Nucleus accumbens (tissue), 56 donors: Measurements from ENCODE around the gene TTC16.

ENCODE experiments used
- DNase-seq, 56 donors: peaks; one replicate each; lab custom pipeline; 2025; lab: John Stamatoyannopoulos, UW

TTC16 gene

DNA sequence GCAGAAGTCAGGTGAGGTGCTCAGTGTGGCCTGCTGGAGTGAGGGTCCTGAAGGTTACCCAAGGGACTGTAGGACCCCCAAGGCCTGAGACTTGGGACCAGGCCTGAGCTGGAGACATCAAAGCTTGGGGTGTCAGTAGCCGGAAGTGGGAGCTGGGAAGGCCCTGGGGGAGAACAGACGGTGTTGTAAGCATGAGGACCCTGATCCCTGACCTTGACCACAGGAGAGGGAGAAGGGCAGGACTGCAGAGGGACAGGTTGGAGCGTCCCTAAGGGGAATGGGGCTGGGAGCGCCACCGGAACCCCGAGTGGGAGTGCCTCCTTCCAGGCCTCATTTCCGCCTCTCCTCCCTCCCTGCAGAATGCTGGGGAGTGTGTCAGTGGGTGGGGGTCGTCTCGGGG lies 533 bp downstream of the TTC16 start:
- DNase-seq: no peak

- DNase-seq: peak in 4 of 56 donors; percentile 6 to 36 (median 24)
These were observed 1.9 kb downstream of the TTC16 start for GRCh38 chr9:127717766-127718165.

DNA sequence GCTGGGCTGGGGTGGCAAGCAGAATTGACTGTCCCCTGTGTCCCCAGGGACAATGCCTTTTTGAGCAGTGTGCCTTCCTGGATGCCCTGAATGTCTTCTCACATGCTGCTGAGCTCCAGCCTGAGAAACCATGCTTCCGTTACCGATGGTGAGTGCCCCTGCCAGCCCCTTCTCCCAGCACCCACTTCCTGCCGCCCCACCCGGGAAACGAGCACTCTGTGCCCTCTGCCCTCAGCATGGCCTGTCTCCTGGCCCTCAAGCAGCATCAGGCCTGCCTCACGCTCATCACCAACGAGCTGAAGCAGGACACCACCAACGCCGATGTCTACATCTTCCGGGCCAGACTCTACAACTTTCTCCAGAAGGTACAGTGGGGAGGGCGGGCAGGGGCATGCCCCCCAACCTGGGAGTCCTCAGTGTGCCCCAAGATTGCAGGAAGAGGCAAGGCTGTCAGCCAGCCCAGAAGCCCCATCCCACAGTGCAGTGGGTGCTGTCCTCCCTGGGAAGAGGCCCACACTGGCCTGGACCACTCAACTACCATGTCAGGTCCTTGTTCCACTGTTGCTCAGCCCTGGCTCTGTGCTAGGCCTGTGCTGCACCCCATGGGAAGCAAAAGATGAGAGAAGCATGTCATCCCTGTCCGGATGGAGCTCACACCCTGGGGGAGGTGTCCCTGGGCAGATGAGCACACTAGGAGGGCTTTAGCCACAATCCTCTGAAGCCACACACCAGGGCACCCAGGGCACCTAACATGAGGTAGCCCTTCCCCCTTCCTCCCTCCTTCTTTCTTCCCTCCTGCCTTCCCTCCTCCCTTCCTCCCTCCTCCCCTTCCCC lies 4.4 kb downstream of the TTC16 start:
- DNase-seq: peak in 1 of 56 donors; percentile 29

DNA sequence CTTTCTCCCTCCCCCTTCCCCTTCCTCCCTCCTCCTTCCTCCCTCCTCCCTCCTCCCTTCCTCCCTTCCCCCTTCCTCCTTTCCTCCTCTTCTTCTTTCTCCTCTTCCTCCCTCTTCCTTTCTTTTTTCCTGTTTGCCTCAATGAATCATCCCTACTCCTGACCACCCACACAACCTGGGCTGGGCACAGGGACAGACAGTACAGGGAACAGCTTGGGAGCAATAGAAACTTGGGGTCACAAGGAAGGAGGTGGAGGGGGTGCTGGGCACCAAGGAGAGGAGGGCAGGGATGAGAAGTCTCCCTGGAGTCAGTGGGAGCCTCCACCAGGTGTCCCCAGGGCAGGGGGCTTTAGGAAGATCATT lies 5.0 kb downstream of the TTC16 start:
- no peak for DNase-seq

DNA sequence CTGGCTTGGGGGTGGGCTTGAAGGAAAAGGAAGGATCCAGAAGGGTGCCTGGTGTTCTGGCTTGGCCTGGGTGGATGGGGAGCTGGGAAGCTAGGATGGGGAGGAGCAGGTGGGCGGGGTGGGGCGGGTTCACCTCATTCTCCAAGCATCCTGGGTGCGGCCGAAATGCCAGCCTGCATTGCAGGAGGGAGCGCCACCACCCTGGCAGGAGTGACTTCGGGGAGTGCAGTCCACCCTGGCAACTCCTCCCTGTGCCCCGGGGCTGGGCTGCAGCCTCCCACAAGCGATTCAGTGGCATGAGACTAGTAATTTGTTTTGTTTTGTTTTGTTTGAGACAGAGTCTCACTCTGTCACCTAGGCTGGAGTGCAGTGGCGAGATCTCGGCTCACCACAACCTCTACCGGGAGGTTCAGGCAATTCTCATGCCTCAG lies 5.5 kb downstream of the TTC16 start:
- DNase-seq: peak in 10 of 56 donors; percentile 14 to 54 (median 34)

- DNase-seq: no peak
These were observed 6.3 kb downstream of the TTC16 start for GRCh38 chr9:127722055-127722745.

- DNase-seq: no peak
These were observed 7.1 kb downstream of the TTC16 start for GRCh38 chr9:127723013-127723412.

DNA sequence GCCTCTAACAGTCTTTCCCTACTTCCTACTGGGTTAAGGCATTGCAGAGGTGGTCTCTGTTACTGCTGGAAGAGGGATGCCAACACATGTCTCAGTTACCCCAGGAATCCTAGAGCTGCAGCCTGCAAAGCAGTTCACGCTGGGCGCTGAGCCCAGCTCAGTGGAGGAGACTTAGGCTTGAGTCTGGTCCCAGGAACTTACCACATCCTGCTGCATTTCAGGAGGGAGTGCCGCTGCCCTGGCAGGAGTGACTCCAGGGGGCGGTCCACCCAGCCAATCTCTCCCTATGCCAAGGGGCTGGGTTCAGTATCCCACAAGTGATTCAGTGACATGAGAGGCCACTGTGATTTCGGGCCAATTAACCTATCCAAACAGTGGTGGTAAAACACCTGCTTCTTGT lies 7.6 kb downstream of the TTC16 start:
- DNase-seq: peak in 1 of 56 donors; percentile 20

- no peak for DNase-seq
These were observed 8.1 kb downstream of the TTC16 start for GRCh38 chr9:127724012-127724411.

- no peak for DNase-seq
These were observed 11.0 kb downstream of the TTC16 start for GRCh38 chr9:127726871-127727270.

GRCh38 chr9:127728808-127729207 lies 12.9 kb downstream of the TTC16 start:
- no peak for DNase-seq

DNA sequence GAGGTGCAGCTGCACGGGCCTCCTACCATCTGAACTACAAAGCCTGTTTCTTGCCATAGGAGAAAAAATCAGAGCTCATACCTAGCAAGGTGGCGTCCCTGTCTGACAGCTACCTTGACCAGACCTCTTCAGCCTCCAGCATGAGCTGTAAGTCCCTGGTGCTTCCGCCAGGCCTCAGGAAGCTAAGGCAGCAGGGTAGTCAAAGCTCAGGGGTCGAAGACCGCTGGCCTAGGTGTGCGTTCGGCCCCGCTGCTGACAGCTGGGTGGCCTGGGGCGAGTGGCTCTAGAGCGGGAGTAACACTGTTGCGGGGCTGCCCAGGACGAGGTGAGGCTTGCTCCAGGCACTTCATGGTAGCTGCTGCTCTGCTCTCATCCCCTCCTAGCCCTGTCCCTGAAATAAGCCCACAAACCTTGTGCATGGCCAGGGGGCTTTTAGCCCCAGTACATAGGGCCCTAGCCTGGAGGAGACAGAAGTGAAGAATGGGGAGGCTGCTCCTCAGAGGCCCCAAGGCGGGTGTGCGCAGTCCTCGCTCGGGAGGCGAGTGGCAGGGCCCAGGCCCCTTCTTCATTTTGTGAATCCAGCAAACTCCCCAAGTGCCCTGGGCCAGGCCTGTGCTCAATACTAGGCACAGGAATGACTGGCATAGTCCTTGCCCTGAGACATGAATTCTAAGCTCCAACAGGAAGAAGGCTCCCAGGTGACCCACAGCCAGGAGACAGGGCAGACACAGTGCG lies 13.8 kb downstream of the TTC16 start:
- no peak for DNase-seq

DNA sequence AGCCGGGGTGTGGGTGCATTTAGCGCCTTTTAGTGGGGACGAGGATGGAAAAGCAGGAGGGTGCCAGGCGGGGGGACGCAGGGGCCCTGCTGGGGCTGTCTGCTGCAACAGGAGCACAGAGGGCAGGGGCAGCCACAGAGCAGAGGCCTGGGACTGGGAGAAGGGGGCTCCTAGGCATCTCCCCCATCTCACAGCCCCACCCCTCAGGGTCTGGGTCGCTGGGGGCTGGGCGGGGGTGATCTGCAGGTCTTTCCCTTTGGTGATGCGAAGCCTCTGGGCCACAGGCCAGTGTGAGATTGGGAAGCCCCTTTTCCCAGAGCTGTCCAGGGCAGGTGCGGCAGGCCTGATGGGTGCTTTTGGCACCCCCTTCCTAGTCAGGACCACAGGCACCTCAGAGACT lies 14.4 kb downstream of the TTC16 start:
- DNase-seq: no peak

DNA sequence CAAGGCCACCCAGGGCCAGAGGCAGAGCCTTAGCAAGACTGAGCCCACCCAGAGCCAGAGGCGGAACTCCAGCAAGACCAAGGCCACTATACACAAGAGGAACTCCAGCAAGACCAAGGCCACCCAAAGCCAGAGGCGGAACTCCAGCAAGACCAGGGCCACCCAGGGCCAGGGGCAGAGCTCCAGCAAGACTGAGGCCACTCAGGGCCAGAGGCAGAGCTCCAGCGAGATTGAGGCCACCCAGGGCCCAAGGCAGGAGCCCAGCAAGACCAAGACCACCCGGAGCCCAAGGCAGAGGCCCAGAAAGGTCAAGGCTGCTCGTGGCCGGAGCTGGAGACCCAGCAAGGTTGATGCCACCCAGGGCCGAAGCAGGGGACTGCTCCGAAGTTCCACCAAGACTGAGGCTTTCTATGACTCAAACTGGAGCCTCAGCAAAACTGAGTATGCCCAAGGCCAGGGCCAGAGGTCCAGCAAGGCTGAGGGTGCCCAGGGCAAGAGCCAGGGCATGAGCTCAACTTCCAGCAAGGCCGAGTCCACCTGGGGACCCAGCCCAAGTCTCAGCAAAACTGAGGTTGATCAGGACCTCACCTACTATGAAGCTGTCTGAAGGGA lies 15.0 kb downstream of the TTC16 start:
- no peak for DNase-seq

- no peak for DNase-seq
These were observed 16.1 kb downstream of the TTC16 start for GRCh38 chr9:127731938-127732337.

GRCh38 chr9:127732444-127732843 lies 16.6 kb downstream of the TTC16 start:
- DNase-seq: no peak

DNA sequence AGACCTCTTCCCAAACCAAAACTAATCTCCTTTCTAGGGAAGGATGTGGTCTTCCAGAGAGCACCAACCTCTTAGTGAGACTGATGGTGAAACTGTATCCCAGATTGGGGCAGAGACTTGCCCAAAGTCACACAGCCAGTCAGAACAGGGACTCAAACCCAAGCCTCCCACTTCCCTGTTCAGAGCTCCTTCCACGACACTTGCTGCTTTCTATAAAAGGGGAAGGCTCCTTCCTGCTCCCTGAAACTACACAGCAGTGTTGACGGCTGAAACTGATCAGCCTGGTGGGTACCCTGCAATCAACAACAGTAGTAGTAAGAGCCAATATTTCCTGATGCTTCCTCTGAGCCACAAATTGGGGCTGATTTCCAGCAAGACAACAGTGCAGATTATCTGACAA lies 17.7 kb downstream of the TTC16 start:
- DNase-seq: no peak

GRCh38 chr9:127734247-127734746 lies 18.4 kb downstream of the TTC16 start:
- DNase-seq: peak in 5 of 56 donors; percentile 14 to 52 (median 38)

- DNase-seq: peak; percentile 71 to 99 (median 94)
These were observed 19.1 kb downstream of the TTC16 start, which contains the start of gene TOR2A for GRCh38 chr9:127734747-127735529. Gene TOR2A, minus strand, starts transcription at chr9:127735294. Its CDS starts 24 bp downstream, at chr9:127735270.
